Activated gamma-delta T cell treated with anti-CD3 and anti-CD28 coated beads, Interleukin-2, amount 50 U/mL, for 16 hours (primary cell): ENCODE results near the gene EVX1.

Experiments
- DNase-seq: peaks from one replicate; pipeline ENCODE4 v3.0.0-alpha.2; 2020; ENCODE audit warnings: low read depth

EVX1 gene

GRCh38 chr7:27235387-27236311 is 7.0 kb upstream of the EVX1 start:
- no peak for DNase-seq

GRCh38 chr7:27237735-27238334 is 4.8 kb upstream of the EVX1 start:
- no peak for DNase-seq

GRCh38 chr7:27238979-27239386 is 3.6 kb upstream of the EVX1 start:
- no peak for DNase-seq

GRCh38 chr7:27239387-27240014 is 3.1 kb upstream of the EVX1 start:
- DNase-seq, result no peak

GRCh38 chr7:27240015-27240731 is 2.4 kb upstream of the EVX1 start:
- no peak for DNase-seq

- DNase-seq, result no peak
Measured at GRCh38 chr7:27241189-27242056, 1.2 kb upstream of the EVX1 start.

- no peak for DNase-seq
Measured at GRCh38 chr7:27242154-27242553, 448 bp upstream of the EVX1 start.

GRCh38 chr7:27243340-27244163 is 950 bp downstream of the EVX1 start:
- DNase-seq, result no peak

- DNase-seq, result no peak
Measured at GRCh38 chr7:27244488-27245123, 2.0 kb downstream of the EVX1 start.

- DNase-seq, result no peak
Measured at GRCh38 chr7:27245124-27245797, 2.7 kb downstream of the EVX1 start.

- DNase-seq, result no peak
Measured at GRCh38 chr7:27245798-27246691, 3.4 kb downstream of the EVX1 start.

- DNase-seq, result no peak
Measured at GRCh38 chr7:27247000-27247399, 4.4 kb downstream of the EVX1 start.

- no peak for DNase-seq
Measured at GRCh38 chr7:27247452-27248426, 5.1 kb downstream of the EVX1 start.

- DNase-seq, result no peak
Measured at GRCh38 chr7:27248427-27248806, 5.8 kb downstream of the EVX1 start.

- no peak for DNase-seq
Measured at GRCh38 chr7:27248911-27249723, 6.5 kb downstream of the EVX1 start.
